K562 (cell line): ENCODE measurements around the gene LPCAT3. TPM values are rescaled to one million over a fixed set of nuclear protein-coding genes. Genes with fewer than 3 reads are reported as not detected.

Source experiments
- ARID2 ChIP-seq: fragments of 450-650 bp; IDR thresholded peaks from 2 replicates; pipeline ENCODE4 v1.6.1; 2017; ENCODE audit warnings: antibody characterized with exemption, mild to moderate bottlenecking
- BMI1 ChIP-seq: fragments of 150-350 bp; IDR thresholded peaks from 2 replicates; pipeline ENCODE4 v1.6.1; 2014; ENCODE audit warnings: low read length
- CBFA2T2 ChIP-seq: fragments of 450-650 bp; conservative IDR thresholded peaks from 2 replicates; pipeline ENCODE4 v1.6.1; 2017; ENCODE audit warnings: mild to moderate bottlenecking
- CTBP1 ChIP-seq: fragments of 450-650 bp; IDR thresholded peaks from 2 replicates; pipeline ENCODE4 v1.6.1; 2016; ENCODE audit warnings: borderline replicate concordance
- CXXC5 ChIP-seq: fragments of 250-450 bp; sonication (Bioruptor Pico); IDR thresholded peaks from 2 replicates; pipeline ENCODE4 v1.8.0; 2022; ENCODE audit warnings: inconsistent platforms, mild to moderate bottlenecking, moderate library complexity
- DACH1 ChIP-seq: fragments of 450-650 bp; IDR thresholded peaks from 2 replicates; pipeline ENCODE4 v1.6.1; 2018; ENCODE audit not compliant: partially characterized antibody
- ELF1 ChIP-seq: fragments of 200-800 bp; sonication (Bioruptor generic); IDR thresholded peaks from 2 replicates; pipeline ENCODE4 v1.6.1; 2016; ENCODE audit warnings: missing genetic modification characterization, missing compliant biosample characterization
- ETV6 ChIP-seq, 3 experiments: fragments of 150-350 bp in 1 of 3; sonication (generic) in 1 of 3; formaldehyde crosslinking in 1 of 3; IDR thresholded peaks; 2 replicates each; pipeline versions ENCODE4 v1.6.1 to v1.8.0; 2014 to 2022; ENCODE audit warnings: borderline replicate concordance in 2 of 3, low read depth in 2 of 3, antibody characterized with exemption in 1 of 3, low read length in 1 of 3, mild to moderate bottlenecking in 1 of 3, missing genetic modification reagents in 1 of 3
- POLR2G ChIP-seq: fragments of 200-400 bp; formaldehyde crosslinking; IDR thresholded peaks from 2 replicates; pipeline ENCODE4 v1.6.1; 2017; ENCODE audit warnings: low read depth, mild to moderate bottlenecking, antibody characterized with exemption, low read length, moderate library complexity
- SAP30 ChIP-seq: fragments of 200-600 bp; sonication (generic); IDR thresholded peaks from 2 replicates; pipeline ENCODE4 v1.6.1; 2012; ENCODE audit warnings: borderline replicate concordance, low read depth, mild to moderate bottlenecking, moderate library complexity, low read length, control low read depth, inconsistent platforms; ENCODE audit not compliant: insufficient read depth, poor library complexity, severe bottlenecking
- SPI1 ChIP-seq: IDR thresholded peaks from 2 replicates; pipeline ENCODE4 v1.6.1; 2011; ENCODE audit warnings: low read depth, low read length, control low read depth, borderline replicate concordance
- TFAP4 ChIP-seq: sonication (generic); formaldehyde crosslinking; IDR thresholded peaks from 2 replicates; pipeline ENCODE4 v1.8.0; 2022; ENCODE audit warnings: missing genetic modification reagents, mild to moderate bottlenecking, moderate library complexity, borderline replicate concordance
- ZBTB8A ChIP-seq: fragments of 450-650 bp; IDR thresholded peaks from 2 replicates; pipeline ENCODE4 v1.6.1; 2018; ENCODE audit warnings: mild to moderate bottlenecking, moderate library complexity; ENCODE audit not compliant: partially characterized antibody
- ZNF263 ChIP-seq: sonication (generic); formaldehyde crosslinking; IDR thresholded peaks from 2 replicates; pipeline ENCODE4 v1.8.0; 2022; ENCODE audit warnings: mild to moderate bottlenecking, missing genetic modification reagents, borderline replicate concordance
- polyA plus RNA-seq, 8 experiments: library from polyadenylated mRNA; depleted of rRNA in 4 of 8; stranded (reverse) in 5 of 8; unstranded in 3 of 8; fragments of >200 nt; fragmentation: Nextera tagmentation in 2 of 8; fragmentation: Illumina TruSeq in 1 of 8; extraction: Ambion mirVana in 2 of 8; extraction: Trizol in 1 of 8; gene quantifications; 2 replicates each; pipeline versions ENCODE4 v1.2.1 to v1.2.3, GENCODE V29; 2011 to 2014; ENCODE audit warnings: inconsistent platforms in 1 of 8, missing spikeins in 1 of 8
- total RNA-seq, 7 experiments: library from RNA; depleted of rRNA in 6 of 7; stranded (reverse); fragments of >200 nt in 6 of 7; fragmentation: Illumina TruSeq in 2 of 7; extraction: Trizol in 2 of 7; gene quantifications; 2 replicates each; pipeline versions ENCODE4 v1.2.1 to v1.2.3, GENCODE V29; 2011 to 2021; ENCODE audit warnings: low replicate concordance in 1 of 7

The LPCAT3 gene
- total and polyA plus RNA-seq, 9 of the 15 experiments (the other 6 are each of a cell fraction or from before 2014, with no cell fraction given) = 4.9 to 52.5 (median 25.3) TPM

GRCh38 chr12:6946033-6946919 is 72.0 kb downstream of the LPCAT3 start (continued):
- TF ChIP-seq DACH1 (peak; percentile 7), TFAP4 (CRISPR knock-in tag) (peak; percentile 93), POLR2G (peak; percentile 68), CXXC5 (CRISPR knock-in tag) (0 out of 2 replicates have a peak, but pooled peaks have one; percentile 19), ARID2 (no peak), BMI1 (no peak), CTBP1 (peak; percentile 48; the same call in 1 of the 2 replicates), ELF1 (tag) (peak; percentile 56), CBFA2T2 (0 out of 2 replicates have a peak, but pooled peaks have one; percentile 21), ZNF263 (CRISPR knock-in tag) (peak; percentile 30; the same call in 1 of the 2 replicates), ETV6 (IDR thresholded peaks at IDR 0.05; ENCODE audit: borderline replicate concordance in 1 of 2, low read depth in 2 of 2, low read length in 1 of 2) (no peak), ETV6 (CRISPR knock-in tag; IDR thresholded peaks at IDR 0.05; ENCODE audit: borderline replicate concordance) (no peak), SPI1 (peak; percentile 75), ZBTB8A (no peak), SAP30 (peak; percentile 45)
